Measurements from ENCODE around the gene OVOL3. TPM values are rescaled to one million over a fixed set of nuclear protein-coding genes. Genes with fewer than 3 reads are reported as not detected.
A peak's percentile ranks its signal among the peaks of the same experiment; 100 is the strongest.

OVOL3 gene
- total RNA-seq, 5 donors from 2014 or later (not counting 1 experiment from before 2014, with no cell fraction given), result not detected

DNA sequence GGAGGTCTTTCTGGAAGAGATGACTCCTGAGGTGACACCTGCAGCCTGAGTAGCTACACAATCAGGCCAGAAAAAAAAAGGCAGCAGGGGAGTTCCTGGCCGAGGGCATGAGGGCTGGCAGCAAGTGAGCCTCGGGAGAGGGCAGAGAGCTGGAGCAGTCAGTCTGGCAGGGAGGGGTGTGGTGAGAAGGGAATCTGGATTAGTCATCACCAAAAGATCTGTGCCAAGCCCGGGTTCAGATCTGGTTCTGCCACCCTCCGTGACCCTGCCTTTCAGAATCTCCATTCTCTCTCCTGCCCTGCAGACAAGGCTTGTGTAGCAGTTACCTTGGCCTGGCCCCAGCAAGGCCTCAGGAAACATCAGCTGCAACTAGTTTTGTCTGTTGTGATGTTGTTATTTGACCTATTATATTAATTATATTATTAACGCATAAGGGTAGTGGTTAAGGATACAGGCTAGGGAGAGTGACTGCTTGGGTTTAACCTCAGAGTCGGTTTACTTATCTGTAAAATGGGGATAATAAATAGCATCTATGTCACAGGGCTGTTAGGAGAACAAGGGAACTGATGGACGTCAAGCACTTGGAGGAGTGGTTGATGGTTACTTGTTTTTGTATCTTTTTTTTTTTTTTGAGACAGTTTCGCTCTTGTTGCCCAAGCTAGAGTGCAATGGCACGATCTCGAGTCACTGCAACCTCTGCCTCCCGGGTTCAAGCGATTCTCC, 26.2 kb downstream of the OVOL3 start:
- Histone ChIP-seq H3K4me1 (ENCODE audit: control insufficient read depth in 1 of 2, extremely low read depth in 1 of 2, insufficient read depth in 2 of 2, low read length in 2 of 2) (peaks cover 0 to 33% of the 10 kb centered on the region in 2 experiments), H3K27ac (ENCODE audit: low read length) (no peak overlapping the region), H3K9me3 (no peaks in the 10 kb centered on the region), H3K4me3 (ENCODE audit: control insufficient read depth in 1 of 2, extremely low read depth in 1 of 2, low read length in 1 of 2) (no peak overlapping the region), H3K27me3 (replicated peaks in 1 of 2; ENCODE audit: control insufficient read depth in 2 of 2, extremely low read depth in 1 of 2, insufficient read depth in 2 of 2, low read length in 1 of 2) (peaks cover 0 to 3% of the 10 kb centered on the region in 2 experiments), H3K36me3 (ENCODE audit: control insufficient read depth in 2 of 2, extremely low read depth in 1 of 2, insufficient read depth in 1 of 2, low read length in 1 of 2) (peaks cover under 1 to 3% of the 10 kb centered on the region in 2 donors)
- DNase-seq (no peak), ATAC-seq (replicated peaks in 1 of 4) (no peak)
- Mint-ChIP-seq H3K36me3 (peaks cover 6% of the 10 kb centered on the region), H3K4me3 (peak overlapping the region in 2 of 3 donors; percentile 6 to 21), H3K27ac (peak overlapping the region; percentile 71 to 79), H3K4me1 (peaks cover 13 to 31% (median 27%) of the 10 kb centered on the region in 3 donors), H3K9me3 (no peaks in the 10 kb centered on the region), H3K27me3 (no peaks in the 10 kb centered on the region)
- CTCF ChIA-PET, result interaction anchor here in 1 of 2 donors (0.6 kb wide), 1 partner anchor 46 kb away, joined by 3 read pairs; no protein-coding TSS in a partner anchor
- POLR2A ChIA-PET, result no interaction called here
- 80% methylated on average over 4 of the region's 12 CpGs for WGBS (ENCODE audit: insufficient coverage)

DNA sequence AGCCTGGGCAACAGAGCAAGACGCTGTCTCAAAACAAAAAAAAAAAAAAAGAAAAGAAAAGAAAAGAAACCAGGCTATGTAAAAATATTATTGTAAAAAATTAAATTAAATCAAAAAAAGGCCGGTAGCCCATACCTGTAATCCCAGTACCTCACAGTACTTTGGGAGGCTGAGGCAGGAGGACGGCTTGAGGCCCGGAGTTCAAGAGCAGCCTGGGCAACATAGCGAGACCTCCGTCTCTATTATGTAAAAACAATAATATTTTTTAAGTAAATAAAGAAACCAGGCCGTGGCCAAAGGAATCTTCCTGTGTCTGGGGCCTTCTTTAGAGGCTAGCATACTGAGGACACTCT, 28.2 kb downstream of the OVOL3 start:
- H3K36me3 Mint-ChIP-seq, result peaks cover 16% of the 10 kb centered on the region
- H3K4me3 Mint-ChIP-seq, result peak overlapping the region; percentile 94 to 96 (median 95)
- DNase-seq (no peak), ATAC-seq (replicated peaks in 1 of 4) (no peak)
- Histone ChIP-seq H3K27me3 (replicated peaks in 1 of 2; ENCODE audit: control insufficient read depth in 2 of 2, extremely low read depth in 1 of 2, insufficient read depth in 2 of 2, low read length in 1 of 2) (peaks cover 0 to 3% of the 10 kb centered on the region in 2 experiments), H3K36me3 (ENCODE audit: control insufficient read depth in 2 of 2, extremely low read depth in 1 of 2, insufficient read depth in 1 of 2, low read length in 1 of 2) (peaks cover 3 to 15% of the 10 kb centered on the region in 2 donors), H3K4me3 (ENCODE audit: control insufficient read depth in 1 of 2, extremely low read depth in 1 of 2, low read length in 1 of 2) (peak overlapping the region; percentile 55 to 68), H3K4me1 (ENCODE audit: control insufficient read depth in 1 of 2, extremely low read depth in 1 of 2, insufficient read depth in 2 of 2, low read length in 2 of 2) (peaks cover 0 to 22% of the 10 kb centered on the region in 2 experiments), H3K27ac (ENCODE audit: low read length) (peak overlapping the region; percentile 57), H3K9me3 (no peaks in the 10 kb centered on the region)
- peak overlapping the region; percentile 93 to 96 for H3K27ac Mint-ChIP-seq
- 13% methylated on average over 1 of the region's 7 CpGs for WGBS (ENCODE audit: insufficient coverage)
- no peaks in the 10 kb centered on the region for H3K27me3 Mint-ChIP-seq
- H3K9me3 Mint-ChIP-seq, result no peaks in the 10 kb centered on the region
- H3K4me1 Mint-ChIP-seq, result peaks cover 13 to 24% (median 19%) of the 10 kb centered on the region in 3 donors
- ChIA-PET POLR2A (no interaction called here), CTCF (interaction anchor here in 1 of 2 donors (0.7 to 1.5 kb wide), 2 partner anchors 11 kb away, joined by 4 to 10 read pairs; no protein-coding TSS in a partner anchor)

DNA sequence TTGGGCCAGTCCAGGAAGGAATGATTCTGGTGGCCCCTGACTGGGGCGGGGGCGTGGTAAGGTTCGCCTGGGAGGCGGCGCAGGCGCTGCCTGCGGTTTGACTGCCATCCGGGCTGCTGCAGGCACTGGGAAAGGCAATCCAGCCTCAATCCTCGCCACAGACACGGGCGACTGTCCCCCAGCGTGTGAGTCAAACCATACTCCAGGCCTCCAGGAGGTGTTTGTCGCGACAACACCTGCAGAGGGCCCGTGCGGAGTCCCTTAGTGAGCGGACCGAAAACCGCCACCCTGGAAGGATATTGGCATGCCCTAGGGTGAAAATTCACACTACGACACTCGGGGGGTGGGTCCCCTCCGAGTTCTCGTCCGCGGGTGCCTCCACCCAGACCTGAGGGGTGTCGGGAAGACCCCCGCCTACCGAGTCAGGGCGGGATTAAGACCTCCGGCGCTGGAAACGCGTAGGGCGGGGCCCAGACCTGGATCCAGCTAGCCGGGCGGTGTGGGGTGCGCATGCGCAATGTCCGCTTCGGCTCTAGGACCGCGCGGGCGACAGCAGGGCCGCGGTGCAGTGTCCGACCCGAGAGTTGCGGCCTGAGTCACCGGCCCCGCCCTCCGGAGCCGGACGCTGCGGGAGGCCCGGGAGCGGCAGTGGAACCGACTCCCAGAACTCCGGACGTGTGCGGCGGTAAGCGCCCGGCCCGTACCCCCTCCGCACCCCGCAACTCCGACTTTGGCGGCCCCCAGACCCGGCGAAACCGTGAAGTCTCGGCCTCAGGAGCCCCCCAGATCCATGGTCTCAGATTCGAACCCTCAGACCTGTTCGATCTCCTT, 28.7 kb downstream of the OVOL3 start, which contains the start of gene CAPNS1:
CAPNS1 (plus strand) TSS at position 594 of the 831 bp plus-strand sequence. CDS start 946 bp downstream, outside the sequence.
- WGBS (ENCODE audit: insufficient coverage), result 0% methylated on average over 71 of the region's 75 CpGs
- H3K9me3 ChIP-seq, result no peaks in the 10 kb centered on the region
- POLR2A ChIA-PET, result no interaction called here
- peaks cover 0 to 22% of the 10 kb centered on the region in 2 experiments for H3K4me1 ChIP-seq (ENCODE audit: control insufficient read depth in 1 of 2, extremely low read depth in 1 of 2, insufficient read depth in 2 of 2, low read length in 2 of 2)
- DNase-seq (peak; percentile 68 to 93 (median 83)), ATAC-seq (replicated peaks in 1 of 4) (peak; percentile 72 to 77 (median 74))
- H3K36me3 ChIP-seq (ENCODE audit: control insufficient read depth in 2 of 2, extremely low read depth in 1 of 2, insufficient read depth in 1 of 2, low read length in 1 of 2), result peaks cover 3 to 21% of the 10 kb centered on the region in 2 donors
- H3K27me3 Mint-ChIP-seq, result no peaks in the 10 kb centered on the region
- peaks cover 0 to 3% of the 10 kb centered on the region in 2 experiments for H3K27me3 ChIP-seq (replicated peaks in 1 of 2; ENCODE audit: control insufficient read depth in 2 of 2, extremely low read depth in 1 of 2, insufficient read depth in 2 of 2, low read length in 1 of 2)
- no peaks in the 10 kb centered on the region for H3K9me3 Mint-ChIP-seq
- H3K27ac ChIP-seq (ENCODE audit: low read length), result peak within 1 kb of the TSS; percentile 57
- H3K4me3 ChIP-seq (ENCODE audit: control insufficient read depth in 1 of 2, extremely low read depth in 1 of 2, low read length in 1 of 2), result peak within 1 kb of the TSS; percentile 55 to 68
- peak within 1 kb of the TSS; percentile 93 to 96 for H3K27ac Mint-ChIP-seq
- peak within 1 kb of the TSS; percentile 94 to 96 (median 95) for H3K4me3 Mint-ChIP-seq
- CTCF ChIA-PET, result interaction anchor here in 1 of 2 donors (1.5 kb wide), 1 partner anchor 11 kb away, joined by 10 read pairs; no protein-coding TSS in a partner anchor
- H3K4me1 Mint-ChIP-seq, result peaks cover 13 to 24% (median 19%) of the 10 kb centered on the region in 3 donors
- peaks cover 18% of the 10 kb centered on the region for H3K36me3 Mint-ChIP-seq

DNA sequence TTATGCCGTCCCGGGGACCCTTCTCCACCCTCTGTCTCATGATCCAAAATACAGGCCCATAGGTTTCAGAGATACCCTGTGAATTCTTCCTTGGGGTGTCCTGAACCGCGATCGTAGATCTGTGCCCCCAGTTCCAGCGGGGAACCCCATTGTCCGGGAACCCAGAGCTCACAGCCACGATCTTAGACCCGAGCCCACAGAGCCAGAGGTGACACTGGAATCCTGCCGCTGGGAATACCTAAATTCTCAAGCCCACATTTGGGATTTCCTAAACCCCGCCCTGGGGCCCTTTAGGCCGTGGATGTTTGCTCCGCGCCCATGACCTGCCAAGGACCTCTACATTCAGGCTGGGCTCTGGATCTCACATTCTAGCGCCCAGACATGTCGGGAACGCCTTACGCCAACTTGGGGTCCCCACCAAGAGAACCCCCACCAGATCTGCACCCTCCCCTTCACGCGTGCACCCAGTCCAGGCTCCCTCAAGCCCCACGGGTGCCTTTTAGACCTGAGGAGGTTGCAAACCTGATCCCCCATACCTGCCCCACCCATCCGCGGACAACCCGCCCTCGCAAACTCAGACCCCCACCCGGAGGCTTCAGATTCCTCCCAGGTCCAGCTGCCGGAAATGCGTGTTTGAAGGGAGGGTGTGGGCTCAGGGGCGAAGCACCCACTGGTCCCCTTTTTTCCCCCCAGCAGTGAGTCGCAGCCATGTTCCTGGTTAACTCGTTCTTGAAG, 29.5 kb downstream of the OVOL3 start:
- ChIA-PET POLR2A (no interaction called here), CTCF (interaction anchor here (0.6 to 1.5 kb wide), 2 partner anchors 12 to 239 kb away, joined by 3 to 10 read pairs; no protein-coding TSS in a partner anchor)
- H3K36me3 ChIP-seq (ENCODE audit: control insufficient read depth in 2 of 2, extremely low read depth in 1 of 2, insufficient read depth in 1 of 2, low read length in 1 of 2), result peaks cover 3 to 28% of the 10 kb centered on the region in 2 donors
- Mint-ChIP-seq H3K27ac (peak overlapping the region; percentile 93 to 96), H3K36me3 (peaks cover 21% of the 10 kb centered on the region), H3K4me1 (peaks cover 13 to 24% (median 19%) of the 10 kb centered on the region in 3 donors), H3K27me3 (no peaks in the 10 kb centered on the region), H3K4me3 (peak overlapping the region; percentile 94 to 96 (median 95)), H3K9me3 (no peaks in the 10 kb centered on the region)
- peaks cover 0 to 22% of the 10 kb centered on the region in 2 experiments for H3K4me1 ChIP-seq (ENCODE audit: control insufficient read depth in 1 of 2, extremely low read depth in 1 of 2, insufficient read depth in 2 of 2, low read length in 2 of 2)
- H3K27ac ChIP-seq (ENCODE audit: low read length), result peak overlapping the region; percentile 57
- 0% methylated on average over 18 of the region's 31 CpGs for WGBS (ENCODE audit: insufficient coverage)
- H3K27me3 ChIP-seq (replicated peaks in 1 of 2; ENCODE audit: control insufficient read depth in 2 of 2, extremely low read depth in 1 of 2, insufficient read depth in 2 of 2, low read length in 1 of 2), result no peaks in the 10 kb centered on the region
- H3K9me3 ChIP-seq, result no peaks in the 10 kb centered on the region
- peak overlapping the region; percentile 55 to 68 for H3K4me3 ChIP-seq (ENCODE audit: control insufficient read depth in 1 of 2, extremely low read depth in 1 of 2, low read length in 1 of 2)
- ATAC-seq (replicated peaks in 1 of 4) (peak; percentile 20 to 35 (median 24)), DNase-seq (peak in 19 of 35 experiments; percentile 6 to 52 (median 27))

DNA sequence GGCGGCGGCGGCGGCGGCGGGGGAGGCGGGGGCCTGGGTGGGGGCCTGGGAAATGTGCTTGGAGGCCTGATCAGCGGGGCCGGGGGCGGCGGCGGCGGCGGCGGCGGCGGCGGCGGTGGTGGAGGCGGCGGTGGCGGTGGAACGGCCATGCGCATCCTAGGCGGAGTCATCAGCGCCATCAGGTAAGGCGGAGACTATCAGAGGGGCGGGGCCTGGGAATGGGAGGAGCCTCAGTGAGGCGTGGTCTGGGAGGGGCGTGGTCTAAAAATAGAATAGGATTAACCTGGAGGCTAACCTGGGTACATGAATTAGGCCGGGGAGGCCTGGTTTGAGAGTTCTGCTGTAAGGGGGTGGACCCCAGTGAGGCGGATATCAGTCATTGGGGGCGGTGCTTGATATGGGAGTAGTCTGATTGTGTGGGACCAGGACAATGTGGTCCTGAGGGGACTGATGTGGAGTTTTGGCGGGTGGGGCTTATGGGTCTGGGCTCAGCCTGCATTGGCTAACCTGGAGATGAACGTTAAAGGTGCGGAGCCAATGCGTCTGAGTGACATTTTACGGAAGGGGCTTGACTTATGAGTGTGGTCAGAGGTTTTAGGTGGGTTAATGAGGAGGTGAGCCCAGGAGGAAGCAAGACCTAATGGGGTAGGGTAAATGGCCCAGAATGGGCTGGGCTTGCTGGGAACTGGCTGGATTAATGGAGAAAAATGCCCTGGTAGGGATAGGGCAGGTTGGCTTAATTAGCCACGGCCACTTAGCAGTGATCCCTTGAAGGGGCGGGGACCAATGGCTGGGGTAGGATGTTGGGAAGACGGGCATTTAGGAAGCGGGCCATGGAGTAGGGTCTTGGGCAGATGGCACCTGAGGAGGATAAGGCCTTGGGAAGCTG, 30.3 kb downstream of the OVOL3 start:
- H3K9me3 ChIP-seq, result no peaks in the 10 kb centered on the region
- Mint-ChIP-seq H3K36me3 (peaks cover 28% of the 10 kb centered on the region), H3K27me3 (no peaks in the 10 kb centered on the region), H3K9me3 (no peaks in the 10 kb centered on the region), H3K4me1 (peaks cover 13 to 24% (median 19%) of the 10 kb centered on the region in 3 donors), H3K27ac (peak overlapping the region; percentile 87 to 93), H3K4me3 (peak overlapping the region; percentile 94 to 96 (median 95))
- WGBS (ENCODE audit: insufficient coverage), result 25% methylated on average over 31 of the region's 42 CpGs
- peaks cover 0 to 22% of the 10 kb centered on the region in 2 experiments for H3K4me1 ChIP-seq (ENCODE audit: control insufficient read depth in 1 of 2, extremely low read depth in 1 of 2, insufficient read depth in 2 of 2, low read length in 2 of 2)
- H3K27ac ChIP-seq (ENCODE audit: low read length), result peak overlapping the region; percentile 49
- peak; percentile 71 to 95 (median 85) for DNase-seq
- POLR2A ChIA-PET, result no interaction called here
- peak overlapping the region; percentile 55 to 68 for H3K4me3 ChIP-seq (ENCODE audit: control insufficient read depth in 1 of 2, extremely low read depth in 1 of 2, low read length in 1 of 2)
- H3K36me3 ChIP-seq (ENCODE audit: control insufficient read depth in 2 of 2, extremely low read depth in 1 of 2, insufficient read depth in 1 of 2, low read length in 1 of 2), result peaks cover 3 to 37% of the 10 kb centered on the region in 2 donors
- CTCF ChIA-PET, result interaction anchor here in 1 of 2 donors (0.6 kb wide), 1 partner anchor 238 kb away, joined by 3 read pairs; no protein-coding TSS in a partner anchor
- H3K27me3 ChIP-seq (replicated peaks in 1 of 2; ENCODE audit: control insufficient read depth in 2 of 2, extremely low read depth in 1 of 2, insufficient read depth in 2 of 2, low read length in 1 of 2), result no peaks in the 10 kb centered on the region
- ATAC-seq (replicated peaks in 1 of 4), result peak; percentile 78 to 84 (median 79)

Measured in T-cell (primary cell).